Stimulated activated CD8-positive, alpha-beta memory T cell treated with anti-CD3 and anti-CD28 coated beads, Interleukin-7, amount 100 ng/mL, for 24 hours (primary cell): Measurements from ENCODE around the gene MSRB1.
"Not testable (repeated sequence)": the region's sequence is repeated elsewhere in the genome, so short reads cannot be mapped to it uniquely, and the experiment has no call there.

Source experiments
- DNase-seq: peaks from one replicate; pipeline ENCODE4 v3.0.0-alpha.2; 2020; ENCODE audit warnings: low read depth

Gene MSRB1

DNA sequence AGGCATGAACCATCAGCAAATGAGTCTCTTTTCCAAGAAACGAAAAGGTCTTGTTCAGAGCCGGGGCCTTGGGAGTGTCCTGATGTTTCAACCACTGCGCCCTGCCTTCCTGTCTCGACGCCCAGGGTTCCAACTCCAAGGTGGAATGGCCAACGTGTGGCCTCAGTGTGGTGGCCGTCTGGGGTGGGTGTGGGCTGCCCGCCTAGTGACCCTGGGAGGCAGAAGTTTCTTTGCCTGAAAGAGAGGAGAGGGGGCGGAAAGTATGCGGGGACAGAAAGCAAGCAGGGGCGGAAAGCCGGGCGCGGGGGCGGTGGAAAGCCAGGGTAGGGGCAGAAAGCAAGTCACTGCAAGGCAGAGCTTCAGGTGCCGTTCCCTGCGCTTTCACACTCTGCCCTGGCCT, 4.1 kb downstream of the MSRB1 start:
- DNase-seq: no peak

DNA sequence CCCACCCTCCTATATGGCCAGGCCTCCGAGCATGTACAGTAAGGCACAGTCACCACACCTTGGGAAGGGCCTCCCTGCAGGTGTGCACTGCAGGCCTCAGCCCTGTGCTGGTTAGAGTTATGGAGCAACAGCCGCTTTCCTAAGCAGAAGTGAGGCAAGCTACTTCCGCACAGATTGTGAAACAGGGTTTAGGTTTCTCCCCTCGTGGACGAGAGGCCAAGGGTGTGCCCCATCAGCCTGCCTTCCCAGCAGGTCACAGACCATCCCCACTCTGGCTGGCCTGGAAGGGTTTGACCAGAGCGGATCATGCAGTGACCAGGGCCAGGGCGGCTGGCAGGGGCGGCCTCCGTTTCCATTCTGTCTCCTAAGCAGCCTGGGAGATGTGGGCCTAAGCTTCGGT, 4.7 kb downstream of the MSRB1 start:
- DNase-seq: no peak

DNA sequence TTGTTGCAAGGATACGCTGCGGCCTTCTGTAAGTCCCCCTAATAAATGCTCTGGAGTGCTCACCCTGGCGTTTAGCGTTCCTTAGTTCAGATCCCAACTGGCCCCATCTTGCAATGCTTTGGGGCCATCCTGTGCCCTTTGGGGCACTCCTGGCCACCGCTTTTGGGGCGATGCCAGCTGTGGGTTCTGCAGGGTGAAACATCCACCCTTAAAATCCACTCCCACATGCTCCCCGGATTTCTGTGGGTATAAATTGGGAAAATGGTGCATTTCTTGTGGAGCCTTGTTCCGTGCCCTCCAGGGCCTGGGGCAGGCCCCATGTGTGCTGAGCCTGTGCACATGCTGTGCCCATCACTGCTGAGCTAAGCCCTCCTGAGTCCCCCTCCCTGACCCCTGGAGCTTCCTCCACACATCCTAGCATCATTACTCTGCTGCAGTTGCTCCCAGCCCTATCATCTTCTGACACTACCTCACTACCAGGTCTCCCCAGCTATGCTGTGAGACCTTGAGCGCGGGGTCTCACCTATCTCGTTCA, 6.0 kb downstream of the MSRB1 start:
- no peak for DNase-seq

DNA sequence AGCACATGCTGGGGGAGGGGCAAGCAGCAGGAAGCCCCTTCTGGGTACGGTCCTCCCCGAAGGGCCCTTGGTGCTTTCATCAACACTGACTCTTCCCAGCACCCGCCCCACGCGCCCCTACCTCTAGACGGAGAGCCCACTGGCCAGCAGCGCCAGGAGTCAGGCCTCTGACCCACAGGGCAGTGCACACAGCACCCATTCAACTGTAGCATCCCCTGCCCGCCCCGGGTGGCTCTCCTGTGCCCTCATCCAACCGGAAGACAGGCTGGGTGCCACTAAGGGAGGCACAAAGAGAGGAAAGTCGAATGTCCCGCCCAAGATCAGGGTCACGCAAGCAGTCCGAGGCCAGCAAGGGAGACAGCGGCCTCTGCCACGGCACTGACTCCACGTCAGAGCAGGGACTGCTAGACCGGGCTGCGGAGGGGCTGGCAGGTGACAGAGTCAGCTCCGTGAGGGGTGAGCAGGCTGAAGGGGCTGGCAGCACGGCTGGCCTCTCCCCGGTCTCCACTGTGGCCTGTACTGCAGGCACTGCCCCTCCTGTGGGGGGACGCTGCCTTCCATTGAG, 9.8 kb downstream of the MSRB1 start:
- DNase-seq: no peak

DNA sequence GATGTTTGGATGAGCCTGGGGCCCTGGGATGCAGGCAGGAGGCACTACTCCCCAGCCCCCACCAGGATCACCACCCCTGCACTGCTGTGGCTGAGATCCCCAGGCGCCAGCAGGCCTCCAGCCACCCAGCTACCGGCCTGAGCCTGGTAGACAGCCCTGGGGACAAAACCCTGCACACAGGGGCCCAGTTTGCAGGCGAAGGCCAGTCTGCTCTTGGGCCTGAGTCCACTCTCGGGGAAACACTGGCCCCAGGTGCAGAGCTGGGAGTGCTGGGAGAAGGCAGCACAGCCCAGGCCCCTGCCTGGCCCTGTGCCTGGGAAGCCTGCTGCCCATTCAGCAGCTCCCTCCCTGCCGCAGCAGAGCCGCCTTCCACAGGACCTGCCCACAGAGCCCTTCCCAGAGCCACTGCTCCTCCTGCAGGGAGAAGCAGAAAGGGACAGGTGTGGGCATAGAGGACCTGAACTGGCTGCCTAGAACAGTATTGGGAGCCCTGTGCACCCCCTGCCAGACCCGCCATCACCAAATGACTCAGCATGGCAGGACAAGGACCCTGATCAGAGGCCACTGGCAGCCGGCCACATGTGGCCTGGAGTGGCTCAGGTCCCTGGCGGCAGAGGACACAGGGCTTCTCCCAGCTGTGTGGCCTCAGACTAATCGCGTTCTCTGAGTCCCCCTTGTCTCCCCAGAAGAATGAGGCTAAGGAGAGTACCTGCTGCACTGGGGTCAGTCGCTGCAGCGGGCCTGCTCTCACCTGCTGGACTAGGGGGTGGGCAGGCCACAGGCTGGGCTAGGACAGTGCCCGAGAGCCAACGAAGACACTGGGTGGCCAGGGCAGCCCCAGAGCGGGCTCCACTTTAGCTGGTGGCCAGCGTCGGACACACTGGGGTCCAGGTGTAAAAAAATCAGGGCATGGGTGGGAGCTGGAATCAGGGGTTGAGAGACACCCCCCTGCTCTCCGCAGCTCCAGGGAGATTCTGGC, 10.7 kb downstream of the MSRB1 start:
- no peak for DNase-seq

DNA sequence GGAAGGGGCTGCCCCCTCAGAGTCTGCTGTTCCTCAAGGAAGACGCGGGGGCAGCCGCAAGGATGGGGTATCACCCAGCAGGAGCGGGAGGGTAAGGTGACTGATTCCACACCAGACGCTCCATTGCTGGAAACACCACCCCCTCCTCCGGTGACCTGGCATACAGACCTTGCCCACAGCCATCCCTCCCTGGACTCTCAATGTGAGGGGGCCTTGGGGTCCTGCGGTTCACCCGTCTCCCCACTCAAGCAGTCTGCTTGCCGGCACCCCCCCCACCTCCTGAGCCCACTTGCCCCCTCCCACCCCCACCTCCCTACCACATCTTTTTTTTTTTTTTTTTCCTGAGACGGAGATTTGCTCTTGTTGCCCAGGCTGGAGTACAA, 12.7 kb downstream of the MSRB1 start:
- no peak for DNase-seq

DNA sequence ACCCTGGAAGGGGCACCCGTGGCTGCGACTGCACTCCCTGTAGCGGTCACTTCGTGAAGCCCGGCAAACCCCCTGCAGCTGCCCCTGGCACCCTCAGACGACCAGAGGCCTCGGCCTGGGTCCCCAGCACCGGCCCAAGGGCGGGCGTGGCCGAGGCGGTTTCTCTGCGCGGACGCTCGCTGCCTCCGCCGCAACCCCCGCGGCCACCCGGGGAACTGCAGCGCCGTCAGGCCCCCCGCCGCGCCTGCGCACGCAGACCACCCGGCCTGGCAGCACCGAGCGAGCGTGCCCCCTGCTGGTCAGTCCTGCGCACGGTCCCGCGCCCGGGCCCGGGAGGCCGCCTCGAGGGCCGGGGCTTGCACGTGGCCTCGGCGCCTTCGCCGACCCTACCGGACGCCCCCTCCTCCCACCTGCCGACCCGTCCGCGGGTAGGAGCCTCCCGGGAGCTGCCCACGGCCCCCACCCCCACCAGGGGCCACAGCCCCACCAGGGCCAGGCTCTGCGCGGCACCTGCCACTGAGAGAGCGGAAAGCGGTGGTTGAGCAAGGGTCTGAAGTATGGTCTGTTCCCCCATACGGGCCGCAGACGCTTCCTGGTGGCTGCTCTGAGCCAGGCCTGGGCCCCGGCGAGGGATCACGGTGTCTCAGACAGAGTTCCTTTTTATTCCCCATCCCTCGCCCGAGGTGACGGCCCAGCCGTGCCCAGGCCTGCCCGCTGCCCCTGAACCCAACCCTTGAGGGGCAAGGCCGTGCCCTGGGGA, 13.2 kb downstream of the MSRB1 start:
- peak; percentile 88 for DNase-seq

DNA sequence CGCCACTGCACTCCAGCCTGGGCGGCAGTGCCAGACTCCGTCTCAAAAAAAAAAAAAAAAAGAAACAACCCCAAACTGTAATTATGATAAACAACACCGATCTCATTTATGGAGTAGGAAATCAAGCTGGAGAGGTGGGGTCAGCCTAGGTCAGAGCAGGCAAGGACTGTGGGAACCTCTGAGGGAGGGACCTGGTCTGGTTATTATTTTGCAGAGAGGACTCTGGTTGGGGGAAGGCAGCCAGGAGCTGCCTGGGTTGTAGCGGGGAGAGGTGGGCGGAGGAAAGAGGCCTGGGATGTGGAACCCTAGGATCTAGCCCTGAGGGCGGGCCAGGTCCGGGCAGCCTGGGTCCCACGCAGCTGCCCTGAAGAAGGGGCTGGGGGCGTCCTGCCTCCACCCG, 13.9 kb downstream of the MSRB1 start:
- no peak for DNase-seq

DNA sequence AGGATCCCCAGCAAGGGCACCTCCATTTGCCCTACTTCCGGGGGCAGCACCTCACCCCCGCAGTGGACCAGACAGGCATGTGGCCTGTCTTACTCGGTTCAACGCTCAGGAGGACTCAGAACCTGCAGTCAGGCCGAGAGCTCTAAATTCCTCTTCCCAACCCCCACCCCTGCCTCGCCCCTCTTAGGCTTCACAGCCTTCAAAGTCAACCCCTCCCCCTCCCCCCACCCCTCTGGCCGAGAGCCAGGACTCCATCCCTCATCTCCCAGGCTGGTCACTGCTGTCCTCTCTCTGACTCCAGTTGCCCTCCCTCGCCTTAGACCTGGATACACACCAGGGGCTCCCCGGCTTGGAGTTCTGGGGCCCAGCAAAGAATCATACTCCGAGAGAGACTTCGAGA, 16.7 kb downstream of the MSRB1 start:
- DNase-seq: no peak

DNA sequence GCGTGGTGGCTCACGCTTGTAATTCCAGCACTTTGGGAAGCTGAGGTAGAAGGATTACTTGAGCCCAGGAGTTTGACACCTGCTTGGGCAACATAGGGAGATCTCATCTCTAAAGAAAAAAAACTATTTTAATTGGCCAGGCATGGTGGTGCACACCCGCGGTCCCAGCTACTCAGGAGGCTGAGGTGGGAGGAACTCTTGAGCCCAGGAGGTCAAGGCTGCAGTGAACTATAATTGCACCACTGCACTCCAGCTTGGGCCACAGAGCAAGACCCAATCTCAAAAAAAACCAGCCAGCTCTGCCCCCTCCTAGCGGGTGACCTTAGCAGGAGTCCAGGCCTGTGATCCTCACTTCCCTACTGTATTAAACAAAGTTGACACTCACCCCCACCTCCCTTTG, 18.9 kb downstream of the MSRB1 start:
- DNase-seq: no peak

DNA sequence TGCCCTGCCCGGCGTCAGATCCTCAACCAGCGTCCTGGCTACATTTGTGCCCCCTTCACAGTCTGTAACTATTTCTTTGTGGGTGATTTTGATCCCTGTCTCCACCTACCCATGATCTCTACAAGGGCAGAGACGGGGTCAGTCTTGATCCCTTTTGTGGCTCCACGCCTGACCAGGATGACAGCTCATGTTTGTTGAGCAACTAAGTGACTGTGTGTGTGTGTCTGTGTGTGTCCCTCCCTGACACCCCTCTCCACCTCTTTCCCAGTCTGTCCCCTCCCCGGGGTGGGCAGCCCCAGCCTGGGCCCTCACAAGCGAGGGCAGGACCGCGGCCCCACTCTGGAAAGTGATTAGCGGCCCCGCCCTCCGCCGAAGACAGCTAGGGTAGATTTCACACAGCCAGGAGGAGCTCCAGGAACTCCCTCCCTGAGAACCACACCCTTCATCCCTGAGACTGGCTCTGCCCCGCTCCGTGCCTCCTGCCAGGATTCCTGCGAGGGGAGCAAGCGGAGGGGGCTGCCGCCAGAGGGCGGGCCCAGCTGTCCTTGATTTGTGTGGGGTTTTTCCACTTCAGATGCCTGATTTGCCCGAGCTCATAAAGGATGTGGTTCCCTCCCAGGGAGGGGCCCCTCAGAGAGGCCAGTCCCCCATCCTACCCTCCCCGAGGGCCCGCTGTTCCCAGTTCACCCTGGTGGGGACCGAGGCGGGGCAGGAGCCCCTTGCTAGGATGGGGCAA, 19.5 kb downstream of the MSRB1 start:
- DNase-seq: no peak

DNA sequence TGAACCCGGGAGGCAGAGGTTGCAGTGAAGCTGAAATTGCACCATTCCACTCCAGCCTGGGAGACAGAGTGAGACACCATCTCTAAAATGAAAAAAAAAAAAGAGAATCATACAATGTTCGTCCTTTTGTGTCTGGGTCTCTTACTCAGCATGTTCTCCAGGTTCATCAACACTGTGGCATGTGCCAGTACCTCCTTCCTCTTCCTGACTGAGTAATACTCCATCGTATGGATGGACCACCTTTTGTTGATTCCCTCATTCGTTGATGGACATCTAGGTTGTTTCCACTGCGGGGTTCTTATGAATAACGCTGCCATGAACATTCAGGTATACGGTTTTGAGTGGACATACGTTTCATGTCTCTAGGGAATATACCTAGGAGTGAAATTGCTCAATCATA, 20.6 kb downstream of the MSRB1 start:
- DNase-seq: no peak

DNA sequence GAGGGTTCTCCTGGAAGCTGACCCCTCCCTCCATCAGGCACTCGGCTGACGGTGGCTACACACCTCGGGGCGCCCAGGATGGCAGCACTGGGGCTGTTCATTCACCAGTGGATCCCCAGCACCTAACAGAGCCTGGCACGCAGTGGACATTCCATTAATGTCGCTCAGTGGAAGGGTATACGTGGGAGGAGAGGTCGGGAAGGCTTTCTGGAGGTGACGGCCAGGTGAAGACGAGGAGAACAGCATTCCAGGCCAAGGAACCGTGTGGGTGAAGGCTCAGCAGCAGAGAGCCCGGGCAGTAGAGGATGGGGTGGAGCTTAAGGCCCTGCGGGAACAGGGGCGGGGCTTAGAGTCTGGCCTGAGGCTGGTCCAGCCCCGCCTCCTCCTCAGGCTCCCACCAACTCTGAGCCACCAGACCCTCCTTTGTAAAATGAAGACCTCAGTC, 22.2 kb downstream of the MSRB1 start:
- DNase-seq: no peak

DNA sequence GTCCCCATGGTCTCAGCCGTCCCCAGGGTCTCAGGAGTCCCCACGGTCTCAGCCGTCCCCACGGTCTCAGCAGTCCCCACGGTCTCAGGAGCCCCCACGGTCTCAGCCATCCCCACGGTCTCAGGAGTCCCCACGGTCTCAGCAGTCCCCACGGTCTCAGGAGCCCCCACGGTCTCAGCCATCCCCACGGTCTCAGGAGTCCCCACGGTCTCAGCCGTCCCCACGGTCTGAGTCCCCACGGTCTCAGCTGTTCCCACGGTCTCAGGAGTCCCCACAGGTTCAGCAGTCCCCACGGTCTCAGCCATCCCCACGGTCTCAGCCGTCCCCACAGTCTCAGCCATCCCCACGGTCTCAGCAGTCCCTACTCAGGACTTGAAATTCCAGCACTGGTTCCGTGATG, 22.9 kb downstream of the MSRB1 start:
- not testable (repeated sequence) for DNase-seq

DNA sequence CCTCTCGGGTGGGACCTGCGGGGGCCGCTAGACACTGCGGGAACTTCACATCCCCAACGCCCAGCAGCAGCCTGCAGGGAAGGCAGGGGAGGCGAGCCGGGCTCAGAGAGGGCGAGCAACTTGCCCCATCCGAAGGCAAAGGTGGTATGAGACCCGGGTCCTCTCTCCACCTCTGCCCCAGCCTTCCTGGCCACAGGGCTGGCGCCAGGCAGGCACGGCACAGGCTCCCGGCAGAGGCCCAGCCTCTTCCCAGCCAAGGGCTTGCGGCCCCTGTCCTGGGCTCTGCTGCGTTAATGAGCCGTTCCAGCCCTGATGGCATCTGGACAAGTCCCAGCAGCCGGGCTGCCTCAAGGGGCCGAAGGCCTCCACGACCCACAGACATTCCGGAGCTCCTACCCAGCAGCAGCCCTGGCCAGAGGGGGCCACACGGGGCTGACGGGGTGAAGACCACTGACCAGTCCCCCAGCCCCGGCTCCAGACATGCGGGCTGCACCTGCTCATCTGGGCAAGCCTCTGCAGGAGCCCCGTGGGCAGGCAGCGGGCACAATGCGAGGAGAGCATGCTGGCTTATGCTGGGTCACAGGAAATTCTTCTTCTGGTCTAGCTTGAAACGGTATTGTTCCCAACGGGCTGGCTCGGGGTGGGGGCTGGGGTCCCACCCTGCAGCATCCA, 23.5 kb downstream of the MSRB1 start:
- DNase-seq: no peak

DNA sequence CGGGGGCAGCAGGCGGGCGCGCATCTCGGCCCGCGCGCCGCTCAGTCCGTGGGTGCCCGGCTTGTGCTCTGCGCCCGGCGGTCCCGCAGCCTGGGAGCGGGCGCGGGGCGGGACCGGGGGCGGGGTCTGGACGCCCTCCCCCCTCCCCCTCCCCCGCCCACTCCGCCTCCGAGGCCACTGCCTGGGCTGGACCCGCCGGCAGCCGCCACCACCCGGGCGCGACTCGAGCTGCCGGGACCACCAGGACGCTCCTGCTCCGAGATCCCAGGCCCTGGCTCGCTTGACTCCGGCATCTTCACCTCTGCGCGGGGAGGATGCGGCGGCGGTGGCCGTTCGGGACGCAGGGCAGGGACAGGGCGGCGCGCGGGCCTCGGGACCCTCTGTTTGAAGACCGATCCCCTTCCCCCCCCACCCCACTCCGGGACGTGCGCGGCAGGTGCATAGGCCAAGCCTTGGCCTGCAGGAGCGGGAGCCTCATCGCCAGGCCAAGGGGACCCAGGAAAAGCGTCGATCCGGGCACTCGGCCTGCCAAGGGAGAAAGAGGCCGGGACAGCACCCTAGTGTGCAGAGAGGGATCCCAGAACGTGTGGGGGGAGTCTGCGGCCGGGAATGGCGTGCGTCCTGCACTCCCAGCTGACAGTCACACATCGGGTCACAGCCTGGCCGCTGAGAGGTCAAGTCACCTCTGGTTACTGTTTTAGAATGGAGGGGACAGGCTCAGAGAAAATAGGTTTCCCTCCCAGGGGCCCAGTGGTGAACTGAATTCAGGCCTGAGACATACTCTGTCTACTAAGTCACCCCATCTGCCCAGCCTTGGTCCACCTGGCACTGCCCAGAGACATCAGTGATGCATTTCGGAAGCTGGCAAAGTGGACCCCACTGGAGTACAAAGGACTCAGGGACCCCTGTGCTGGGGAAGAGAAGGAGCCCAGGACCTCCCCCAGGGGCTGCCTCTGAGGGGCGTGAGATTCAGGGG, 24.4 kb downstream of the MSRB1 start, which contains the start of gene HS3ST6:
Gene HS3ST6 (minus strand): TSS at position 65 of the 976 bp plus-strand sequence. CDS start 92 bp downstream, outside the sequence.
- no peak for DNase-seq

DNA sequence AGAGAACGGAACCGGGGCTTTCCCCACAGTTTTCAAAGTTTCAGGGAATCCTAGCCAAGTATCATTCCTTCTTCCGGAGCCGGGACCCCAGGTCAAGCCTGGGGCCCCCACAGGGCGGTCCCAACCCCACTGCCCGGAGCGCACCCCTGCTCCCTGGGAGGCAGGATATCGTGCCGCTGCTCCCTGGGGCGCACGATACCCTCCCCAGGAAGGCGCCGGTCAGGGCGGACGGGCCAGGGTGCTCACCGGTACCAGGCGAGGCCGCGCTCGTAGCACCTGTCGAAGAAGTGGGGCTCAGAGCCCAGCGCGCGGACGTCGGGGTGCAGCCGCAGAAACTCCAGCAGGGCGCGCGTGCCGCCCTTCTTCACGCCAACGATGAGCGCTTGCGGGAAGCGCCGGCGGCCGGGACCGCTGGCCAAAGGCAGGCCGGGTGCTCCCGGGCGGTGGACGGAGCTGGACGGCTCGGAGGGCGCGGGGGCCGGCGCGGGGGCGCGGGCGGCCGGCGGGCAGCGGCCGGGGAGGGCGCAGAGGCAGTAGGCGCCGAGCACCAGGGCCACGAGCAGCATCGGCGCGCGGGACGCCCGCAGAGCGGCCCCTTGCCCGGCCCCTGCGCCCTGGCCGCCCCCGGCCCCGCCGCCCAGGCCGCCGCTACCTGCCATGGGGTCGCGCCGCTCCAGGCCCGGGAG, 25.2 kb downstream of the MSRB1 start:
- DNase-seq: no peak

DNA sequence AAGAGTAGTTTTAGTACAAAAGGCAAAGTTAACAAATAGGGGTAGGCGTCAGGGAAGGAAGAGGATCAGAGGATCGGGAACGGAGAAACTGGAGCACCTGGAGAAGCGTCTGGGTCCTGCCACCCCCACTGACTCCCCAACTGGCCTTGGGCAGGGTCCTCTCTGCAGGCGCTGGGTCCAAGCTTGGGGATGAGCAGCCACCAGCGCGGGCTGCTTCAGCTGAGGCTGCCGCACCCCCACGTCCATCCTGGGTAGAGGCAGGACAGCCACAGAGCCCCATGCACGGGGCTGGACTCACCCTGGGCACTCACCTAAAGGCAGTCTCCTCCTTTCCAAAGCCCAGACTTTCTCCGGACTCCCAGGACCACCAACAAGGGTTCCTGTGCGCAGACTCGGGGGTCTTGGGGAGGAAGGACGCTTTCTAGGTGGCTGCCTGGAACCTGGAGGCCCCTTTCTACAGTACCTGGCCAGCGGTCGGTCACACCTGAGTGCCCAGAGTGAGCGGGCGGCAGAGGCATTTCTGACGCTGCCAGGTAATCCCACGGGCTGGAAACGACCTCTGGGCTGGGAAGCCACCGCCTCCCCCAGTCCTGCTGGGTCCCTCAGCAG, 25.8 kb downstream of the MSRB1 start:
- no peak for DNase-seq

DNA sequence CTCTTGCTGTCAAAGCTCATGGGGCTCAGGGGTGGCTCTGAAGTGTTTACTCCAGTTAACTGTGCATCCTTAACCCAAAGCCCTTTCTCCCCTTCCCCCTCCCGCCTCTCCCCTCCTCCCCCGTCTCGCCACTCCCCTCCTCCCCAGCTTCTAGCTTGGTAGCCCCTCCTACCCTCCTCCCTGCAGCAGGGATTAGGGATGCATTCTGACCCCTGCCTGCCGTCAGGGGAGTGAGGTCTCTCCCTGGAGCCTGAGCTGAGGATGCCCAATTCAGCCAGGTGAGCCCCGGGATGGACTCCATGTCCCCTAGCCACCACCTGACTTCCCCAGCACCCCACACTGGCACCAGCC, 26.4 kb downstream of the MSRB1 start:
- DNase-seq: no peak
